Osteocyte (in vitro differentiated cells): ENCODE data around the gene SMG1. TPM values are rescaled to one million over a fixed set of nuclear protein-coding genes. Genes with fewer than 3 reads are reported as not detected.

ENCODE experiments used
- DNase-seq: peaks from one replicate; pipeline ENCODE4 v3.0.0; 2021; ENCODE audit warnings: mixed read lengths; ENCODE audit not compliant: unreplicated experiment; ENCODE audit errors: extremely low spot score
- H3K27ac Mint-ChIP-seq: one replicate; pipeline ENCODE4 v1.8.0; 2021; ENCODE audit warnings: mild to moderate bottlenecking, mixed read lengths; ENCODE audit not compliant: unreplicated experiment
- H3K27me3 Mint-ChIP-seq: one replicate; pipeline ENCODE4 v1.8.0; 2021; ENCODE audit warnings: mixed read lengths; ENCODE audit not compliant: unreplicated experiment
- H3K36me3 Mint-ChIP-seq: one replicate; pipeline ENCODE4 v1.8.0; 2021; ENCODE audit warnings: mixed read lengths; ENCODE audit not compliant: unreplicated experiment
- H3K4me1 Mint-ChIP-seq: one replicate; pipeline ENCODE4 v1.8.0; 2021; ENCODE audit warnings: mixed read lengths; ENCODE audit not compliant: unreplicated experiment
- H3K4me3 Mint-ChIP-seq: one replicate; pipeline ENCODE4 v1.8.0; 2021; ENCODE audit warnings: mild to moderate bottlenecking, moderate library complexity, mixed read lengths; ENCODE audit not compliant: unreplicated experiment
- H3K9me3 Mint-ChIP-seq: one replicate; pipeline ENCODE4 v1.8.0; 2021; ENCODE audit warnings: mixed read lengths; ENCODE audit not compliant: unreplicated experiment
- CTCF ChIP-seq: fragments of 200-600 bp; sonication (generic); IDR thresholded peaks from 2 replicates; pipeline ENCODE4 v1.5.0; 2021; ENCODE audit warnings: antibody characterized with exemption, mild to moderate bottlenecking, moderate library complexity
- total RNA-seq: library from RNA; stranded (reverse); gene quantifications from 2 replicates; pipeline ENCODE4 v1.2.1, GENCODE V29; 2021

The SMG1 gene
- total RNA-seq, 1 donor from 2014 or later: 77.9 TPM

- Mint-ChIP-seq H3K9me3 (no peaks in the 10 kb centered on the region), H3K27me3 (no peaks in the 10 kb centered on the region), H3K36me3 (peaks cover 28% of the 10 kb centered on the region), H3K4me3 (no peak overlapping the region), H3K27ac (peak overlapping the region; percentile 62), H3K4me1 (peaks cover 39% of the 10 kb centered on the region)
- TF ChIP-seq CTCF: no peak
- no peak for DNase-seq
Measured at GRCh38 chr16:18797746-18798145, 128.5 kb downstream of the SMG1 start.

GRCh38 chr16:18796377-18796776 lies 129.8 kb downstream of the SMG1 start:
- Mint-ChIP-seq H3K27ac (no peak overlapping the region), H3K27me3 (no peaks in the 10 kb centered on the region), H3K4me1 (peaks cover 29% of the 10 kb centered on the region), H3K36me3 (peaks cover 34% of the 10 kb centered on the region), H3K9me3 (no peaks in the 10 kb centered on the region), H3K4me3 (no peak overlapping the region)
- no peak for TF ChIP-seq CTCF
- DNase-seq: no peak

DNA sequence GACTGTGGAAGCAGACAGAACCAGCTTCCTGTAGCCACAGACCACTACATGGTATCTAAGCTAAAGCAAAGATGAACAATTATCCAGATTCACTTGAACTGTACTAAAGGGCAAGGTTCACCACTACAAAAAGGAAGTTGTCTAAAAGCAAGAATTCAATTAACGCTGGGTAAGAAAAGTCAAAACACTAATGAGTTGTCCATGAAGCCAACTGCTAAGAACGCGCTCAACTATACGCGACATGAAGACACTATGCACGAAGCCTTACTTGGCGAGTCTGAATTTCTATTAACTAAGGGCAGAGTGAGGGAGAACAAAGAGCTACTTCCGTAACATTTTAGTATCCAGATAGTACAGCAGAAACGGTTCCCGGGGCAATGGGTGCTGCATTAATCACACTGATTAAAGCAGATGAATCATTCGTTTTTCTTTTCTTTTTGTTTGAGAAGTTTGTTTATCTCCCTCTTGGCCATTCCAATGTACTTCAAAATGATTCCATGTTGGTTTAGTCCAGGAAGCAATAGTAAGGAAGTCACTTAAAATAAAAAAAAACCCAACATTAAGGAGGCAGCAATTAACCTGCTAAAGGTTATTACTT lies 133.3 kb downstream of the SMG1 start:
- TF ChIP-seq CTCF: no peak
- Mint-ChIP-seq H3K4me1 (peaks cover 25% of the 10 kb centered on the region), H3K36me3 (peaks cover 47% of the 10 kb centered on the region), H3K9me3 (no peaks in the 10 kb centered on the region), H3K27me3 (no peaks in the 10 kb centered on the region), H3K4me3 (no peak overlapping the region), H3K27ac (no peak overlapping the region)
- DNase-seq: no peak

GRCh38 chr16:18789850-18790706 lies 136.1 kb downstream of the SMG1 start, which contains the start of gene RPS15A:
Gene RPS15A, minus strand, starts transcription at chr16:18790334. Its CDS starts 1,221 bp downstream, at chr16:18789113.
- TF ChIP-seq CTCF: no peak
- Mint-ChIP-seq H3K4me1 (peaks cover 46% of the 10 kb centered on the region), H3K27ac (peak within 1 kb of the TSS; percentile 93), H3K36me3 (peaks cover 52% of the 10 kb centered on the region), H3K4me3 (peak within 1 kb of the TSS; percentile 97), H3K9me3 (no peaks in the 10 kb centered on the region), H3K27me3 (no peaks in the 10 kb centered on the region)
- peak; percentile 96 for DNase-seq

- H3K9me3 Mint-ChIP-seq: no peaks in the 10 kb centered on the region
- H3K36me3 Mint-ChIP-seq: peaks cover 56% of the 10 kb centered on the region
- peak overlapping the region; percentile 93 for H3K27ac Mint-ChIP-seq
- H3K27me3 Mint-ChIP-seq: no peaks in the 10 kb centered on the region
- DNase-seq: no peak
- H3K4me3 Mint-ChIP-seq: peak overlapping the region; percentile 97
- H3K4me1 Mint-ChIP-seq: peaks cover 48% of the 10 kb centered on the region
- TF ChIP-seq CTCF: no peak
Measured at GRCh38 chr16:18789515-18789849, 136.7 kb downstream of the SMG1 start.
